K562 (cell line): ENCODE data around the gene BUB3. TPM values are rescaled to one million over a fixed set of nuclear protein-coding genes. Genes with fewer than 3 reads are reported as not detected.

Source experiments
- ATAC-seq: fragments of 200-7000 bp; cut with Tn5 transposase; 3 replicates; pipeline ENCODE4 v1.9.1; 2020; ENCODE audit warnings: moderate library complexity
- BruUV-seq: library from RNA; stranded (reverse); fragments of 400-500 nt; replicated peaks from 2 replicates; lab custom pipeline; 2021; lab: Mats Ljungman, UMichigan
- CTCF ChIA-PET: fragments of 300-600 bp; formaldehyde crosslinking; extraction: SDS; loops from one replicate; lab custom pipeline; 2021; ENCODE audit warnings: low intra/inter-chr PET ratio; lab: Yijun Ruan, JAX
- POLR2A ChIA-PET: fragments of 300-600, 350-650 bp; sonication (Branson Sonifier 250); formaldehyde crosslinking; extraction: SDS; loops from one replicate; lab custom pipeline; 2021; ENCODE audit warnings: antibody characterized with exemption, inconsistent platforms; lab: Yijun Ruan, JAX
- DNase-seq, 4 experiments: peaks; one replicate each; pipeline versions ENCODE4 v3.0.0 to v3.0.0-alpha.2; 2011 to 2018; ENCODE audit warnings: low spot score in 3 of 4, mixed read lengths in 3 of 4; ENCODE audit errors: extremely low read depth in 1 of 4
- FAIRE-seq: peaks from 2 replicates; lab custom pipeline; 2011; peaks lifted over from hg19 to GRCh38; lab: Jason Lieb, UNC
- H2AFZ ChIP-seq: 2 replicates; pipeline ENCODE4 v1.6.0; 2011; ENCODE audit warnings: low read depth, low read length, control low read depth, inconsistent platforms
- H3K27ac ChIP-seq: fragments of 200-600 bp; 3 replicates; pipeline ENCODE4 v1.8.0; 2011; ENCODE audit warnings: low read depth, mild to moderate bottlenecking, control low read depth, inconsistent platforms, low read length, moderate library complexity, mixed read lengths; ENCODE audit errors: extremely low read depth
- H3K27me3 ChIP-seq, 2 experiments: fragments of 300-600 bp in 1 of 2; 2 replicates in 1 of 2; 3 replicates in 1 of 2; pipeline versions ENCODE4 v1.6.0 to v1.8.0; 2011; ENCODE audit warnings: inconsistent platforms in 2 of 2, low read length in 2 of 2, mild to moderate bottlenecking in 1 of 2, mixed read lengths in 1 of 2, moderate library complexity in 1 of 2; ENCODE audit not compliant: control insufficient read depth in 2 of 2, insufficient read depth in 2 of 2
- H3K36me3 ChIP-seq: fragments of 300-600 bp; 3 replicates; pipeline ENCODE4 v1.8.0; 2011; ENCODE audit warnings: mild to moderate bottlenecking, low read length, inconsistent platforms; ENCODE audit not compliant: control insufficient read depth, insufficient read depth
- H3K4me1 ChIP-seq, 2 experiments: fragments of 200-600 bp in 1 of 2; replicated peaks in 1 of 2; 2 replicates in 1 of 2; 3 replicates in 1 of 2; pipeline versions ENCODE4 v1.5.1 to v1.8.0; 2011; ENCODE audit warnings: inconsistent platforms in 2 of 2, low read length in 2 of 2, mild to moderate bottlenecking in 1 of 2, mixed read lengths in 1 of 2, moderate library complexity in 1 of 2; ENCODE audit not compliant: control insufficient read depth in 2 of 2, insufficient read depth in 2 of 2
- H3K4me2 ChIP-seq: 2 replicates; pipeline ENCODE4 v1.6.1; 2011; ENCODE audit warnings: low read length, control low read depth, inconsistent platforms, mixed read lengths; ENCODE audit not compliant: insufficient read depth
- H3K4me3 ChIP-seq: fragments of 200-600 bp; sonication (generic), shearing (Covaris generic); 2 replicates; pipeline ENCODE4 v1.5.1; 2016; ENCODE audit warnings: control low read depth, inconsistent platforms
- H3K79me2 ChIP-seq: fragments of 200-600 bp; 3 replicates; pipeline ENCODE4 v1.8.0; 2011; ENCODE audit warnings: low read length, inconsistent platforms; ENCODE audit not compliant: control insufficient read depth, insufficient read depth
- H3K9ac ChIP-seq, 2 experiments: 2 replicates each; pipeline versions ENCODE4 v1.6.0 to v1.6.1; 2011; ENCODE audit warnings: low read depth in 2 of 2, low read length in 2 of 2, control low read depth in 1 of 2, inconsistent platforms in 1 of 2, mild to moderate bottlenecking in 1 of 2, mixed read lengths in 1 of 2; ENCODE audit not compliant: insufficient read depth in 1 of 2
- H3K9me1 ChIP-seq: one replicate; pipeline ENCODE4 v1.6.0; 2011; ENCODE audit warnings: inconsistent platforms, mild to moderate bottlenecking, low read length, moderate library complexity; ENCODE audit not compliant: control insufficient read depth, insufficient read depth
- H3K9me3 ChIP-seq: replicated peaks from 2 replicates; pipeline ENCODE4 v1.5.1; 2011; ENCODE audit warnings: low read depth, low read length, inconsistent platforms; ENCODE audit not compliant: control insufficient read depth, insufficient read depth
- H4K20me1 ChIP-seq: replicated peaks from 2 replicates; pipeline ENCODE4 v1.6.1; 2011; ENCODE audit warnings: low read length, inconsistent platforms, mixed read lengths; ENCODE audit not compliant: control insufficient read depth, insufficient read depth
- CREB3L1 ChIP-seq: fragments of 450-650 bp; IDR thresholded peaks from 2 replicates; pipeline ENCODE4 v1.6.1; 2014; ENCODE audit warnings: low read depth, mild to moderate bottlenecking, moderate library complexity, borderline replicate concordance
- SIX5 ChIP-seq, 2 experiments: IDR thresholded peaks; 2 replicates each; pipeline ENCODE4 v1.6.1; 2011; ENCODE audit warnings: low read length in 2 of 2, borderline replicate concordance in 1 of 2, low read depth in 1 of 2, mild to moderate bottlenecking in 1 of 2, moderate library complexity in 1 of 2; ENCODE audit not compliant: insufficient read depth in 1 of 2
- ZFP36 ChIP-seq: fragments of 150-350 bp; IDR thresholded peaks from 2 replicates; pipeline ENCODE4 v1.6.1; 2018; ENCODE audit warnings: low read length, low read depth; ENCODE audit not compliant: partially characterized antibody
- ZNF12 ChIP-seq: sonication (generic); formaldehyde crosslinking; IDR thresholded peaks from 2 replicates; pipeline ENCODE4 v1.4.0; 2020; ENCODE audit warnings: mild to moderate bottlenecking, missing genetic modification reagents
- ZNF3 ChIP-seq: fragments of 250-450 bp; sonication (Bioruptor Pico); IDR thresholded peaks from 2 replicates; pipeline ENCODE4 v1.5.0; 2021; ENCODE audit warnings: mild to moderate bottlenecking, moderate library complexity
- WGBS: fragments of 100-300 bp; shearing (Covaris generic); methylation state at CpG from one replicate; pipeline ENCODE4 v1.1.6; 2016; ENCODE audit warnings: low coverage, mixed read lengths; ENCODE audit not compliant: insufficient coverage; ENCODE audit errors: missing lambda C conversion rate; 5-methylcytosine and 5-hydroxymethylcytosine counted together
- in situ Hi-C: fragments of 300-500 bp; cut with MboI; formaldehyde crosslinking; loops from 4 replicates; pipeline ENCODE4 v1.15.0; 2018; ENCODE audit warnings: inconsistent platforms, mixed read lengths
- intact Hi-C: fragments of 100-400 bp; cut with micrococcal nuclease; formaldehyde crosslinking; loops from 2 replicates; pipeline ENCODE4 v1.14.2; 2022
- polyA plus RNA-seq, 8 experiments: library from polyadenylated mRNA; depleted of rRNA in 4 of 8; stranded (reverse) in 5 of 8; unstranded in 3 of 8; fragments of >200 nt; fragmentation: Nextera tagmentation in 2 of 8; fragmentation: Illumina TruSeq in 1 of 8; extraction: Ambion mirVana in 2 of 8; extraction: Trizol in 1 of 8; gene quantifications; 2 replicates each; pipeline versions ENCODE4 v1.2.1 to v1.2.3, GENCODE V29; 2011 to 2014; ENCODE audit warnings: inconsistent platforms in 1 of 8, missing spikeins in 1 of 8
- total RNA-seq, 7 experiments: library from RNA; depleted of rRNA in 6 of 7; stranded (reverse); fragments of >200 nt in 6 of 7; fragmentation: Illumina TruSeq in 2 of 7; extraction: Trizol in 2 of 7; gene quantifications; 2 replicates each; pipeline versions ENCODE4 v1.2.1 to v1.2.3, GENCODE V29; 2011 to 2021; ENCODE audit warnings: low replicate concordance in 1 of 7

Gene BUB3
- total and polyA plus RNA-seq, 9 of the 15 experiments (the other 6 are each of a cell fraction or from before 2014, with no cell fraction given), result 167 to 761 (median 225) TPM

- in situ Hi-C loops, result no loop called here
- DNase-seq (no peak), ATAC-seq (no peak), FAIRE-seq (no peak)
- Histone ChIP-seq H3K9me3 (no peaks in the 10 kb centered on the region), H4K20me1 (no peaks in the 10 kb centered on the region), H3K4me1 (peaks cover 0 to 3% of the 10 kb centered on the region in 2 experiments; a peak in 2 of 5 replicates), H3K4me3 (no peak overlapping the region), H2AFZ (no peak overlapping the region), H3K79me2 (no peaks in the 10 kb centered on the region), H3K9me1 (no peaks in the 10 kb centered on the region), H3K27me3 (peaks cover 4 to 29% of the 10 kb centered on the region in 2 experiments; a peak in 3 of 5 replicates), H3K27ac (no peak overlapping the region), H3K9ac (no peak overlapping the region), H3K4me2 (no peak overlapping the region), H3K36me3 (no peaks in the 10 kb centered on the region)
- POLR2A ChIA-PET, result interaction anchor here (0.9 kb wide), 1 partner anchor 13 kb away, joined by 3 read pairs; no protein-coding TSS in a partner anchor
- CTCF ChIA-PET, result no interaction called here
- WGBS, result 0% methylated on average over 2 of the region's 8 CpGs
- BruUV-seq, result no TSS peak
- TF ChIP-seq ZNF3 (CRISPR knock-in tag), result no peak
- no peak for TF ChIP-seq ZFP36
- intact Hi-C loops, result no loop called here
Measured at GRCh38 chr10:123119081-123119480, 35.1 kb upstream of the BUB3 start.

- WGBS, result 2% methylated on average over 5 of the region's 5 CpGs
- no peak overlapping the region for H3K4me2 ChIP-seq
- no peaks in the 10 kb centered on the region for H4K20me1 ChIP-seq
- no peak for FAIRE-seq
- no peaks in the 10 kb centered on the region for H3K27me3 ChIP-seq
- intact Hi-C loops, result no loop called here
- no peaks in the 10 kb centered on the region for H3K79me2 ChIP-seq
- DNase-seq, result no peak
- no peak overlapping the region for H3K9ac ChIP-seq
- in situ Hi-C loops, result no loop called here
- CTCF ChIA-PET, result no interaction called here
- H3K9me3 ChIP-seq, result no peaks in the 10 kb centered on the region
- H3K4me3 ChIP-seq, result no peak overlapping the region
- ATAC-seq, result no peak
- peaks cover 0 to 13% of the 10 kb centered on the region in 2 experiments; a peak in 3 of 5 replicates for H3K4me1 ChIP-seq
- no peaks in the 10 kb centered on the region for H3K36me3 ChIP-seq
- no peak overlapping the region for H2AFZ ChIP-seq
- no peak overlapping the region for H3K27ac ChIP-seq
- no TSS peak for BruUV-seq
- POLR2A ChIA-PET, result no interaction called here
- H3K9me1 ChIP-seq, result no peaks in the 10 kb centered on the region
- TF ChIP-seq ZNF12 (CRISPR knock-in tag) (peak; percentile 98), CREB3L1 (no peak), SIX5 (IDR thresholded peaks at IDR 0.05; ENCODE audit: borderline replicate concordance in 1 of 2, insufficient read depth in 1 of 2, low read depth in 1 of 2, low read length in 2 of 2) (no peak)
Measured at GRCh38 chr10:123126246-123126645, 28.0 kb upstream of the BUB3 start.
